Nephron progenitor cell (in vitro differentiated cells): ENCODE results near the gene USP34.
A peak's percentile ranks its signal among the peaks of the same experiment; 100 is the strongest.

ENCODE experiments used
- DNase-seq: peaks from one replicate; pipeline ENCODE4 v3.0.0; 2021
- H3K27ac Mint-ChIP-seq: 2 replicates; pipeline ENCODE4 v1.8.0; 2021; ENCODE audit warnings: mild to moderate bottlenecking, moderate library complexity, mixed read lengths
- H3K27me3 Mint-ChIP-seq: 2 replicates; pipeline ENCODE4 v1.8.0; 2021; ENCODE audit warnings: mild to moderate bottlenecking, low read depth, mixed read lengths; ENCODE audit not compliant: poor library complexity
- H3K36me3 Mint-ChIP-seq: 2 replicates; pipeline ENCODE4 v1.8.0; 2021; ENCODE audit warnings: low read depth, mixed read lengths
- H3K4me1 Mint-ChIP-seq: 2 replicates; pipeline ENCODE4 v1.8.0; 2021; ENCODE audit warnings: mixed read lengths
- H3K4me3 Mint-ChIP-seq: 2 replicates; pipeline ENCODE4 v1.8.0; 2021; ENCODE audit warnings: mild to moderate bottlenecking, moderate library complexity, mixed read lengths
- H3K9me3 Mint-ChIP-seq: 2 replicates; pipeline ENCODE4 v1.8.0; 2021; ENCODE audit warnings: mild to moderate bottlenecking, moderate library complexity, mixed read lengths
- TF ChIP-seq, protein P1 (sequence below): fragments of 200-600 bp; sonication (generic); IDR thresholded peaks from 2 replicates; pipeline ENCODE4 v1.5.0; 2021; ENCODE audit warnings: antibody characterized with exemption

The USP34 gene

DNA sequence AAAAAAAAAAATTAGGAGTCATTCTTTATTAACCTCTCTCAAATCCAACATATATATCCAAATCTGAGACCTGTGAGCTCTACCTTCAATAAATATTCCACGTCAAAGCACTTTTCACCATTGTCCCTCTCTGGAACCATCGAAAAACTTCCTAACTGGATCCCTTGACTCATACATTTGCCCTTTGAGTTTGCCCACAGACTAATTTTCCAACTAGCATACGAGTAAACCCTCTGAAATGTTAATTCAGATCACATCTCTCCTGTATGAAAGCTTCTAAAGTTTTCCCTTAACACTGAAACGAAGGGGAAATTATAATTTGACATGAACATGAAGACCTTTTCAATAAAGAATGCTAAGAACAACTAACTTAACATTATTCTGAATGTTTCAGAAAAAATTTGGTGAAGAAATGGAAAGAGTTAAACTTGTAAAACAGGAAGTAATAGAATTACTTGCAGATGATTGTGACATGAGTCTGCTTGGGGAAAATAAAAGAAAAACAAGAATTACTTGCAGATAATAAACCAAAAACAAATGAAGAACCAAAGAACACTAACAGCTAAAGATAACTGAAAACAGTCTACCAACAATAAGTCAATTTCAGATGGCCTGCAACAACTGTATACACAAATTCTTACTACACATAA, 198.3 kb downstream of the USP34 start:
- TF ChIP-seq, protein P1, sequence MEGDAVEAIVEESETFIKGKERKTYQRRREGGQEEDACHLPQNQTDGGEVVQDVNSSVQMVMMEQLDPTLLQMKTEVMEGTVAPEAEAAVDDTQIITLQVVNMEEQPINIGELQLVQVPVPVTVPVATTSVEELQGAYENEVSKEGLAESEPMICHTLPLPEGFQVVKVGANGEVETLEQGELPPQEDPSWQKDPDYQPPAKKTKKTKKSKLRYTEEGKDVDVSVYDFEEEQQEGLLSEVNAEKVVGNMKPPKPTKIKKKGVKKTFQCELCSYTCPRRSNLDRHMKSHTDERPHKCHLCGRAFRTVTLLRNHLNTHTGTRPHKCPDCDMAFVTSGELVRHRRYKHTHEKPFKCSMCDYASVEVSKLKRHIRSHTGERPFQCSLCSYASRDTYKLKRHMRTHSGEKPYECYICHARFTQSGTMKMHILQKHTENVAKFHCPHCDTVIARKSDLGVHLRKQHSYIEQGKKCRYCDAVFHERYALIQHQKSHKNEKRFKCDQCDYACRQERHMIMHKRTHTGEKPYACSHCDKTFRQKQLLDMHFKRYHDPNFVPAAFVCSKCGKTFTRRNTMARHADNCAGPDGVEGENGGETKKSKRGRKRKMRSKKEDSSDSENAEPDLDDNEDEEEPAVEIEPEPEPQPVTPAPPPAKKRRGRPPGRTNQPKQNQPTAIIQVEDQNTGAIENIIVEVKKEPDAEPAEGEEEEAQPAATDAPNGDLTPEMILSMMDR, result no peak
- no peak for DNase-seq
- peaks cover 71% of the 10 kb centered on the region for H3K36me3 Mint-ChIP-seq
- no peaks in the 10 kb centered on the region for H3K4me1 Mint-ChIP-seq
- no peaks in the 10 kb centered on the region for H3K9me3 Mint-ChIP-seq
- H3K27ac Mint-ChIP-seq, result no peak overlapping the region
- H3K4me3 Mint-ChIP-seq, result no peak overlapping the region
- H3K27me3 Mint-ChIP-seq, result no peaks in the 10 kb centered on the region

DNA sequence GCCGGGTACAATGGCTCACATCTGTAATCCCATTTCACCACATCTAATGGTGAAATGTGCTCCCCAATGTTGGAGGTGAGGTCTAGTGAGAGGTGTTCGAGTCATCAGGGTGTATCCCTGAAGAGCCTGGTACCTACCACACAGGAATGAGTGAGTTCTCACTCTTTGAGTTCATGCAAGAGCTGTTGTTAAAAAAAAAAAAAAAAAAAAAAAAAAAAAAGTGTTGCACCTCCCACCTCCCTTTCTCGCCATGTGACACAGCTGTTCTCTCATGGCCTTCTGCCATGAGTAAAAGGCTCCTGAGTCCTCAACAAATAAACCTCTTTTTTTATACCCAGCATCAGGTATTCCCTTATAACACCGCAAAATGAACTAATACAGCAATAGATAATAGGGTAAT, 202.6 kb downstream of the USP34 start:
- TF ChIP-seq, protein P1, result no peak
- H3K9me3 Mint-ChIP-seq, result no peaks in the 10 kb centered on the region
- no peaks in the 10 kb centered on the region for H3K4me1 Mint-ChIP-seq
- no peaks in the 10 kb centered on the region for H3K27me3 Mint-ChIP-seq
- H3K36me3 Mint-ChIP-seq, result peaks cover 76% of the 10 kb centered on the region
- H3K4me3 Mint-ChIP-seq, result no peak overlapping the region
- no peak for DNase-seq
- H3K27ac Mint-ChIP-seq, result peak overlapping the region; percentile 57

DNA sequence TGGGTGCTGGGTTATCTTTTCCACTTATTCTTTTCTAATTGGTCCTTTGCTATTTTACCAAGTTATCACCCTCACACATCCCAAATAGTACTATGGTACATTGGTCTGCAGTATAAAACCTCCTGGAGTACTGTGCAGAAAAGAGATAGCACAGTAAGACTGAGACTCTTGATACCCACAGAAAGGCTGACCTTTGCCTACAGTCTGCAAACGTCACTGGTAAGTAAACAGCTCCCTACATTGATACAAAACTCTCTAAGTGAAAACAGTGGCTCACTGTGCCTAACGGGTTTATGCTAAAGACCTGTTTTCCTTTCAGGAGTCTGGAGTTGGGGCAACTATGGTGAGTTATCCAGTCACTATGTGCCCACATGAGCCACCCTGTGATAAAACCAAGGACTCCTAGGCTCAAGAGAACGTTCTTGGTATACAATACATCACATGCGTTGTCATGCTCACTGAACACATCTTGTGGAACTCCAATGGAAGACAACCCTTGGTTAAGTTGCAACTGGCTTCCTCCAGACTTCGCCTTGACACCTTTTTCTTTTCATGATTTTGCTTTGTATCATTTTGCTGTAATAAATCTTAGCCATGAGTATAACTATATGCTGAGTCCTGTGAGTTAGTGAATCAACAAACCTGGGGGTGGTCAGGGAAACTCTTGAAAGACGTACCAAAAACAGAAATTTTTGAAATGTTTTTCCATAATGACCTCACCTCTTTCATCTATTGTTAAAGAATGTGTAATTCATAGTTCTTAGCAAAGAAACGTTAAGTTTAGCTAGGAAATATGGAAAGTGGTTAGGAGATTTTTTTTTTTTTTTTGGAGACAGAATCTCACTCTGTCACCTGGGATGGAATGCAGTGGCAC, 204.0 kb downstream of the USP34 start:
- H3K27ac Mint-ChIP-seq, result no peak overlapping the region

DNA sequence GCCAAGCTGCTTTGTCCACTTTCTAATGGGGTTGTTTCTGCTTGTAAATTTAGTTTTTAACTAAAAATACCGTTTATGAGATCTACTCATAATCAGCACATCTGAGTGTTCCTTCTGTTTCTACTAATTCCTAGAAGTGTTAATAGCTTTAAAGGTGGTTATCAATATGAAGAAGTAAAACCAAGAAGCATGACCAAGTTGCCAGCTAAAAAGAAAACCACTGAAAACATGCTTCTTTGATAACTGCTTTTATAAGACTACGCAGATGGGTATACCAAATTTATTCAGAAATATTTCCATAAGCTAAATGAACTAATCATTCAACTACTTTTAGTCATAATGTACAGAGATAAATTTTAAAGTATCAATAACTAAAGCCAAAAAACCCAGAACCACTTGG, 207.1 kb downstream of the USP34 start:
- Mint-ChIP-seq H3K4me3 (no peak overlapping the region), H3K27ac (no peak overlapping the region), H3K9me3 (no peaks in the 10 kb centered on the region), H3K4me1 (no peaks in the 10 kb centered on the region), H3K27me3 (no peaks in the 10 kb centered on the region), H3K36me3 (peaks cover 59% of the 10 kb centered on the region)
- TF ChIP-seq, protein P1, result no peak
- no peak for DNase-seq

More for the DNA sequence above, 204.0 kb downstream of the USP34 start:
- H3K4me1 Mint-ChIP-seq, result no peaks in the 10 kb centered on the region
- no peaks in the 10 kb centered on the region for H3K9me3 Mint-ChIP-seq
- H3K36me3 Mint-ChIP-seq, result peaks cover 75% of the 10 kb centered on the region
- no peak for DNase-seq
- TF ChIP-seq, protein P1, result no peak
- no peaks in the 10 kb centered on the region for H3K27me3 Mint-ChIP-seq
- no peak overlapping the region for H3K4me3 Mint-ChIP-seq

DNA sequence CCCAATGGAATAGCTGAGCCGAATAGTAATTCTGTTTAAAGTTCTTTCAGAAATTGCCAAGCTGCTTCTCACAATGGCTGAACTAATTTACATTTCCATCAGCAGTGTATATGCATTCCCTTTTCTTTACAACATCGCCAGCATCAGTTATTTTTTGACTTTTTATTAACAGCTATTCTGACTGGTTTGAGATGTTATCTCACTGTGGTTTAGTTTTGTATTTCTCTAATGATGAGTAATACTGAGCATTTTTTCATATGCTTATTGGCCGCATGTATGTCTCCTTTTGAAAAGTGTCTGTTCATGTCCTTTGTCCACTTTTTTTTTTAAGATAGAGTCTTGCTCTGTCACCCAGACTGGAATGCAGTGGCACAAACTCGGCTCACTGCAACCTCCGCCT, 208.2 kb downstream of the USP34 start:
- no peak overlapping the region for H3K27ac Mint-ChIP-seq

More for the DNA sequence above, 208.2 kb downstream of the USP34 start:
- TF ChIP-seq, protein P1, result no peak
- Mint-ChIP-seq H3K9me3 (no peaks in the 10 kb centered on the region), H3K4me3 (no peak overlapping the region), H3K36me3 (peaks cover 60% of the 10 kb centered on the region), H3K27me3 (no peaks in the 10 kb centered on the region), H3K4me1 (no peaks in the 10 kb centered on the region)
- DNase-seq, result no peak
